ENCODE data around the gene CLEC4M.
"Not testable (repeated sequence)": the region's sequence is repeated elsewhere in the genome, so short reads cannot be mapped to it uniquely, and the experiment has no call there.

The CLEC4M gene

DNA sequence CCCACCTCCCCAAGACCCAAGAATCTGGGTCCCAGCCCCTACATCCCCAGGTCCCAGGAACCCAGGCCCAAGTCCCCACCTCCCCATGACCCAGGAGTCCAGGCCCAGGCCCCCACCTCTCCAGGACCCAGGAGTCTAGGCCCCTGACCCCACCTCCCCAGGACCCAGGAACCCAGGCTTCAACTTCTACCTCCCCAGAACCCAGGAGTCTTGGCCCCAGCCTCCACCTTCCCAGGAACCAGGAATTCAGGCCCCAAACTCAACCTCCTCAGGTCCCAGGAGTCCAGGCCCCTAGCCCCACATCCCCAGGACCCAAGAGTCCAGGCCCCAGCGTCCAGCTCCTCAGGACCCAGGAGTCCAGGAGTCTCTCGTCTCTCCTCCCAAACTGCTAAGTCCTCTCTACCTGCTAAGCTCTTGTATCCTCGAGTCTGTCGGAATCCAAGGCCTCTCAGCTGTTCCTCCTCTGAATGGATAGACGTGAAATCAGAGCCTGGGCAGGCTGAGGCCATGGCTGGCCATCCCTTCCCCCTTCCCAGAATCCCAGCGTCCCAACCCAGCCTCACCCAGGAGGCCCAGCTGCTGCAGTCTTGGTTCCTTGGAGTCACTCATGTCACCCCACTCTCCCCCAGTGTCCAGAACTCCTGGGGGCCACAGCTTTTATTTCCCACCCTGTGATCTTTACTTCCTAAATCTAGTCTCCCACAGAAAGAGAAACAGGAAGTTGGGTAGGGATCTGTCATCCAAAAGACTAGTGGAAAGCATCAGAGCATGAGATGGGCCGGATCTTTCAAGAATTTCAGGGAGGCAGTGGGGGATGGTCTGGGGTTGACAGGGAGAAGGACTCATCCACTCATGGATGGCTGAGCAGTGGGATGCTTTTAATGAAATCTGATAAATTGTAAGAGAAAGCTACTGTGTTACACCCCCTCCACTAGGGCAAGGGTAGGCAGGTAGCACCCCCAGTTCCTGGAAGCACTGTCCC is 15.8 kb upstream of the CLEC4M start, which contains the start of gene CD209:
TSS of gene CD209 (minus strand) at position 632 of the 982 bp plus-strand sequence. CDS start at position 609, 23 bp downstream.
- DNase-seq = no peak
- TF ChIP-seq GATA1 (IDR thresholded peaks at IDR 0.05; ENCODE audit: low read depth, low read length) = no peak

- no peak for TF ChIP-seq POLR2A (IDR thresholded peaks at IDR 0.05; ENCODE audit: low read length)
- no peak for TF ChIP-seq GATA1 (IDR thresholded peaks at IDR 0.05; ENCODE audit: low read depth, low read length)
Measured at GRCh38 chr19:7748171-7748570, 14.9 kb upstream of the CLEC4M start.

DNA sequence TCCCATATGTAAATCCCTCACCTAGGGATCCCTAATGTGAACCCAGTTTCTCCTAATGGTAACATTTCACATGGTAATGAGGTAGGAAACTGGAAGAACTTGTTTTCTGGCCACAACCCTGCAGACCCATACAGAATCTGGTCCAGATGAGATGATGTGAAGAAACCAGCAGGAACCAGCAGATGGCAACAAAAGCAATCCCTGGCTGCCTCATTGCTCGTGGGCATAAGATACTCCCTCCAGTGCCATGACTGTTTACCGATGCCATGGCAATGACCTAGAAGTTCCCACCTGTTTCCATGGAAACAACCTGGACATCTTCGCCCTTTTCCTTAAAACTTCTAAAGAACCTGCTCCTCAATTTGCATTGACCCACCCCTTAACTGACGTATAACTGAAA is 14.3 kb upstream of the CLEC4M start:
- peak in 1 of 2 experiments; percentile 15 for DNase-seq
- TF ChIP-seq GATA1 (IDR thresholded peaks at IDR 0.05; ENCODE audit: low read depth, low read length) (no peak), POLR2A (IDR thresholded peaks at IDR 0.05; ENCODE audit: low read length) (no peak)

More at GRCh38 chr19:7748171-7748570, 14.9 kb upstream of the CLEC4M start:
- DNase-seq = no peak

GRCh38 chr19:7751157-7751783 is 11.8 kb upstream of the CLEC4M start:
- no peak for DNase-seq
- TF ChIP-seq POLR2A (IDR thresholded peaks at IDR 0.05; ENCODE audit: low read length) (no peak), GATA1 (IDR thresholded peaks at IDR 0.05; ENCODE audit: low read depth, low read length) (no peak)

DNA sequence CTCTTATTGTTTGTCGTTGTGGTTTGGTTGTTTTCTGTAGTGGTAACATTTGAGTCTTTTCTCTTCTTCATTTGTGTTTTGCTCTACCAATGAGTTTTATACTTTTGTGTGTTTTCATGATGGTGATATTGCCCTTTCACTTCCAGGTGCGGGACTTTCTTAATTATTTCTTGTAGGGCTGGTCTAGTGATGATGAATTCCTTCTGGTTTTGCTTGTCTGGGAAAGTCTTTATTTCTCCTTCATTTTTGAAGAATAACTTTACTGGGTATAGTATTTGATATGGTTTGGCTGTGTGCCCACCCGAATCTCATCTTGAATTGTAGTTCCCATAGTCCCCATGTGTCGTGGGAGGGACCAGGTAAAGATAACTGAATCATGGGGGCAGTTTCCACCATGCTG is 6.8 kb upstream of the CLEC4M start:
- TF ChIP-seq GATA1 (IDR thresholded peaks at IDR 0.05; ENCODE audit: low read depth, low read length) (no peak), POLR2A (IDR thresholded peaks at IDR 0.05; ENCODE audit: low read length) (no peak)

GRCh38 chr19:7757358-7757757 is 5.7 kb upstream of the CLEC4M start:
- TF ChIP-seq POLR2A (IDR thresholded peaks at IDR 0.05; ENCODE audit: low read length) (no peak), GATA1 (IDR thresholded peaks at IDR 0.05; ENCODE audit: low read depth, low read length) (no peak)
- DNase-seq = no peak

More for the DNA sequence above, 6.8 kb upstream of the CLEC4M start:
- no peak for DNase-seq

DNA sequence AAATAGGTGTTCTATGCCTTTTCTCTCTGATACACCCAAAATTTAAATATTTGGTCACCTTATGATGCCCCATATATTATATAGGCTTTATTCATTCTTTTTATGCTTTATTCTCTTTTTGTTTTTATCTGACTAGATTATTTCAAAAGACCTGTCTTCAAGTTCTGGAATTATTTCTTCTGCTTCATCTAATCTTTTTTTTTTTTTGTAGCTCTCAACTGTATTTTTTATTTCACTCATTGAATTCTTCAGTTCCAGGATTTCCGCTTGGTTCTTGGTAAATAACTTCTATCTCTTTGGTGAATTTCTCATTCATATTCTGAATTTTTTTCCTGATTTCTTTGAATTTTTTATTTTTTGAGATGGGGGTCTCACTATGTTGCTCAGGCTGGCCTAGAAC is 3.9 kb upstream of the CLEC4M start:
- TF ChIP-seq GATA1 (IDR thresholded peaks at IDR 0.05; ENCODE audit: low read depth, low read length) (no peak), POLR2A (IDR thresholded peaks at IDR 0.05; ENCODE audit: low read length) (no peak)
- DNase-seq = no peak

GRCh38 chr19:7763696-7764095 is 653 bp downstream of the CLEC4M start:
- TF ChIP-seq GATA1 (IDR thresholded peaks at IDR 0.05; ENCODE audit: low read depth, low read length) = no peak
- no peak for TF ChIP-seq POLR2A (IDR thresholded peaks at IDR 0.05; ENCODE audit: low read length)
- no peak for DNase-seq

GRCh38 chr19:7764157-7764556 is 1.1 kb downstream of the CLEC4M start:
- not testable (repeated sequence) for DNase-seq

DNA sequence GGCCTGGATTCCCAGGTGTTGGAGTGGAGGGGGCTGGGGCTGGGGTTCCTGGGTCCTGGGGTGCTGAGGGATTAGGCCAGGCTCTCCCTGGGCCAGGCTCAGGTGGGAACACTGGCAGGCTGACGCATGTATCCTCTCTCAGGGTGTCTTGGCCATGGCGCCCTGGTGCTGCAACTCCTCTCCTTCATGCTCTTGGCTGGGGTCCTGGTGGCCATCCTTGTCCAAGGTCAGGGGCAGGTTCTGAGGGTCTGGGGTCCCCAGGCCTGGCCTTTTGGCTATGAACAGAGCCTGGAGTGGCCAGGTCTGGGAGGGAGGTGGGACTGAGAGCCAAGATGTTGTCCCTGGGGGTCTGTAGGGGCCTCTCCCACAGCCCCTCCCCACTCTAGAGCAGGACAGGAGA is 2.0 kb downstream of the CLEC4M start:
- not testable (repeated sequence) for DNase-seq

GRCh38 chr19:7766535-7766934 is 3.5 kb downstream of the CLEC4M start:
- TF ChIP-seq POLR2A (IDR thresholded peaks at IDR 0.05; ENCODE audit: low read length) (no peak), GATA1 (IDR thresholded peaks at IDR 0.05; ENCODE audit: low read depth, low read length) (no peak)
- DNase-seq = no peak

DNA sequence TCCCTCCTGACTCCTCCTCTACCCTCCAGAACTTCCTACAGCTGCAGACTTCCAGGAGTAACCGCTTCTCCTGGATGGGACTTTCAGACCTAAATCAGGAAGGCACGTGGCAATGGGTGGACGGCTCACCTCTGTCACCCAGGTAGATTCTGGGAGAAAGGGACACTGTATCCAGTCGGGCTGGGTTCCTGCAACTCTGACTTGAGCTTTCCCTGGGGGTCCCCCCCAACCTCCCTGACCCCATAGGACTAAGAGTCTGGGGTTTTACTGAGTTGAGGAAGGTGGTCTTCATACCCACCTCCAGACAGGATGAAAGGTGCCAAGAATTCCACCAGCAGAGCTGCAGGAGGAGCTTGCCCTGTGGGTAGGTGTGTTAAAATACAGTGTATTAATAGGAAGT is 4.4 kb downstream of the CLEC4M start:
- no peak for DNase-seq
- no peak for TF ChIP-seq GATA1 (IDR thresholded peaks at IDR 0.05; ENCODE audit: low read depth, low read length)
- TF ChIP-seq POLR2A (IDR thresholded peaks at IDR 0.05; ENCODE audit: low read length) = no peak

DNA sequence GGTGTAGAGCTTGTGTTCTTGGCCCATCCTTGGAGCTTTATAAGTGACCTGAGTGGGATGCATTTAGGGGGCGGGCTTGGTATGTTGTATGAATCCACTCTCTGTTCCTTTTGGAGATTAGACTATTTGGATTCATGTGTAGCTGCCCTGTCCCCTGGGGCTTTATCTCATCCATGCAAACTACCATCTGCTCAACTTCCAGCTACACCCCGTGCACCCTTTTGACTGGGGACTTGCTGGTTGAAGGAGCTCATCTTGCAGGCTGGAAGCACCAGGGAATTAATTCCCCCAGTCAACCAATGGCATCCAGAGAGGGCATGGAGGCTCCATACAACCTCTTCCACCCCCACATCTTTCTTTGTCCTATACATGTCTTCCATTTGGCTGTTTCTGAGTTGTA is 6.1 kb downstream of the CLEC4M start:
- DNase-seq = no peak
- no peak for TF ChIP-seq POLR2A (IDR thresholded peaks at IDR 0.05; ENCODE audit: low read length)
- no peak for TF ChIP-seq GATA1 (IDR thresholded peaks at IDR 0.05; ENCODE audit: low read depth, low read length)

- DNase-seq = no peak
- TF ChIP-seq GATA1 (IDR thresholded peaks at IDR 0.05; ENCODE audit: low read depth, low read length) = no peak
- no peak for TF ChIP-seq POLR2A (IDR thresholded peaks at IDR 0.05; ENCODE audit: low read length)
Measured at GRCh38 chr19:7771072-7771471, 8.0 kb downstream of the CLEC4M start.

Data from erythroblast (primary cell).